Liver (tissue), 9 donors: ENCODE data around the gene KLHL40. TPM values are rescaled to one million over a fixed set of nuclear protein-coding genes. Genes with fewer than 3 reads are reported as not detected.

Experiments
- DNase-seq: peaks from one replicate; pipeline ENCODE4 v3.0.0-alpha.2; 2017; ENCODE audit warnings: low spot score
- H3K27ac ChIP-seq, 2 donors: one replicate each; pipeline ENCODE4 v1.7.0; 2013; ENCODE audit warnings: inconsistent platforms in 2 of 2, low read length in 2 of 2, control low read depth in 1 of 2, low read depth in 1 of 2, mild to moderate bottlenecking in 1 of 2
- H3K27me3 ChIP-seq, 4 donors: one replicate each; pipeline versions ENCODE4 v1.6.1 to v1.7.0; 2013; ENCODE audit warnings: low read length in 3 of 4, inconsistent platforms in 1 of 4, mild to moderate bottlenecking in 1 of 4, moderate library complexity in 1 of 4; ENCODE audit not compliant: control insufficient read depth in 4 of 4, insufficient read depth in 4 of 4
- H3K36me3 ChIP-seq, 4 donors: one replicate each; pipeline versions ENCODE4 v1.6.1 to v1.7.0; 2013; ENCODE audit warnings: low read length in 3 of 4, mild to moderate bottlenecking in 3 of 4, low read depth in 1 of 4, moderate library complexity in 1 of 4; ENCODE audit not compliant: control insufficient read depth in 4 of 4, insufficient read depth in 3 of 4
- H3K4me1 ChIP-seq, 4 donors: one replicate each; pipeline versions ENCODE4 v1.6.1 to v1.7.0; 2013; ENCODE audit warnings: low read length in 3 of 4, mild to moderate bottlenecking in 3 of 4, moderate library complexity in 1 of 4; ENCODE audit not compliant: control insufficient read depth in 4 of 4, insufficient read depth in 4 of 4
- H3K4me3 ChIP-seq, 3 donors: one replicate each; pipeline versions ENCODE4 v1.6.1 to v1.7.0; 2013; ENCODE audit warnings: low read length in 3 of 3, control low read depth in 1 of 3, low read depth in 1 of 3, mild to moderate bottlenecking in 1 of 3
- H3K9ac ChIP-seq, 2 donors: one replicate each; pipeline ENCODE4 v1.7.0; 2013; ENCODE audit warnings: low read length in 2 of 2, mild to moderate bottlenecking in 2 of 2, moderate library complexity in 2 of 2, control low read depth in 1 of 2, low read depth in 1 of 2
- H3K9me3 ChIP-seq, 4 donors: one replicate each; pipeline versions ENCODE4 v1.6.1 to v1.7.0; 2013; ENCODE audit warnings: low read length in 3 of 4; ENCODE audit not compliant: control insufficient read depth in 4 of 4
- EGR1 ChIP-seq, 2 donors: IDR thresholded peaks; 2 replicates each; pipeline ENCODE4 v1.6.1; 2016 to 2018; ENCODE audit warnings: antibody characterized with exemption in 2 of 2, low read depth in 2 of 2
- FOXA1 ChIP-seq: IDR thresholded peaks from 2 replicates; pipeline ENCODE4 v1.6.1; 2016; ENCODE audit warnings: antibody characterized with exemption
- FOXA2 ChIP-seq: IDR thresholded peaks from 2 replicates; pipeline ENCODE4 v1.6.1; 2016; ENCODE audit warnings: antibody characterized with exemption
- HNF4A ChIP-seq, 2 donors: conservative IDR thresholded peaks; 2 replicates each; pipeline ENCODE4 v1.6.1; 2016; ENCODE audit warnings: antibody characterized with exemption in 2 of 2, mild to moderate bottlenecking in 2 of 2
- HNF4G ChIP-seq: IDR thresholded peaks from 2 replicates; pipeline ENCODE4 v1.6.1; 2016; ENCODE audit warnings: antibody characterized with exemption
- JUND ChIP-seq, 2 donors: IDR thresholded peaks; 2 replicates each; pipeline ENCODE4 v1.6.1; 2016; ENCODE audit warnings: antibody characterized with exemption in 2 of 2
- MAX ChIP-seq: IDR thresholded peaks from 2 replicates; pipeline ENCODE4 v1.6.1; 2016; ENCODE audit warnings: antibody characterized with exemption
- NR2F2 ChIP-seq: IDR thresholded peaks from 2 replicates; pipeline ENCODE4 v1.6.1; 2016; ENCODE audit warnings: antibody characterized with exemption
- RAD21 ChIP-seq, 2 donors: IDR thresholded peaks; 2 replicates each; pipeline ENCODE4 v1.6.1; 2016; ENCODE audit warnings: antibody characterized with exemption in 2 of 2, mild to moderate bottlenecking in 2 of 2
- RXRA ChIP-seq, 2 donors: IDR thresholded peaks; 2 replicates each; pipeline ENCODE4 v1.6.1; 2017 to 2018; ENCODE audit warnings: antibody characterized with exemption in 2 of 2, mild to moderate bottlenecking in 1 of 2
- SP1 ChIP-seq: IDR thresholded peaks from 2 replicates; pipeline ENCODE4 v1.6.1; 2018; ENCODE audit warnings: antibody characterized with exemption, mild to moderate bottlenecking
- TAF1 ChIP-seq: conservative IDR thresholded peaks from 2 replicates; pipeline ENCODE4 v1.6.1; 2016; ENCODE audit warnings: antibody characterized with exemption, mild to moderate bottlenecking
- YY1 ChIP-seq: IDR thresholded peaks from 2 replicates; pipeline ENCODE4 v1.6.1; 2016; ENCODE audit warnings: antibody characterized with exemption, mild to moderate bottlenecking
- WGBS: extraction: QIAGEN DNeasy Blood & Tissue Kit; methylation state at CpG from one replicate; pipeline ENCODE4 v1.1.7; 2013; 5-methylcytosine and 5-hydroxymethylcytosine counted together
- polyA plus RNA-seq, 2 donors: library from polyadenylated mRNA; stranded (reverse) in 1 of 2; unstranded in 1 of 2; fragments of 200-250 nt in 1 of 2; fragments of >200 nt in 1 of 2; fragmentation: Nextera tagmentation in 1 of 2; extraction: Ambion mirVana in 1 of 2; gene quantifications; one replicate each; pipeline versions ENCODE4 v1.2.1 to v1.2.3, GENCODE V29; 2013 to 2015
- total RNA-seq, 2 donors: library from RNA; depleted of rRNA; stranded (reverse); fragments of >200 nt; gene quantifications; one replicate each; pipeline ENCODE4 v1.2.3, GENCODE V29; 2014
- TF ChIP-seq, protein P1 (sequence below): fragments of 150-350 bp; IDR thresholded peaks from 2 replicates; pipeline ENCODE4 v1.5.1; 2017; ENCODE audit warnings: improper control_type of control experiment, low read depth, low read length; ENCODE audit not compliant: missing input control
- TF ChIP-seq, protein P2 (sequence below): IDR thresholded peaks from 2 replicates; pipeline ENCODE4 v1.6.1; 2016; ENCODE audit warnings: antibody characterized with exemption
- TF ChIP-seq, protein P3 (sequence below): IDR thresholded peaks from 2 replicates; pipeline ENCODE4 v1.6.1; 2016; ENCODE audit warnings: antibody characterized with exemption
- donor health status: healthy.
- donor health status: healthy.
- donor health status: healthy.
- donor health status: healthy.
- donor health status: healthy.

Gene KLHL40
- total and polyA plus RNA-seq, 4 donors: not detected

GRCh38 chr3:42689421-42690014, 4.2 kb downstream of the KLHL40 start:
- Histone ChIP-seq H3K9me3 (no peaks in the 10 kb centered on the region), H3K27me3 (no peaks in the 10 kb centered on the region), H3K9ac (no peak overlapping the region), H3K27ac (no peak overlapping the region), H3K4me3 (no peak overlapping the region), H3K36me3 (no peaks in the 10 kb centered on the region), H3K4me1 (peaks cover 0 to 2% (median under 1%) of the 10 kb centered on the region in 4 donors)
- WGBS: 72% methylated on average over 9 of the region's 9 CpGs
- TF ChIP-seq YY1 (no peak), HNF4G (no peak), MAX (no peak), TAF1 (no peak), RXRA (IDR thresholded peaks at IDR 0.05) (no peak), RAD21 (IDR thresholded peaks at IDR 0.05) (no peak), FOXA2 (no peak), NR2F2 (no peak), SP1 (no peak), JUND (IDR thresholded peaks at IDR 0.05) (no peak), FOXA1 (no peak)
- TF ChIP-seq, protein P1, sequence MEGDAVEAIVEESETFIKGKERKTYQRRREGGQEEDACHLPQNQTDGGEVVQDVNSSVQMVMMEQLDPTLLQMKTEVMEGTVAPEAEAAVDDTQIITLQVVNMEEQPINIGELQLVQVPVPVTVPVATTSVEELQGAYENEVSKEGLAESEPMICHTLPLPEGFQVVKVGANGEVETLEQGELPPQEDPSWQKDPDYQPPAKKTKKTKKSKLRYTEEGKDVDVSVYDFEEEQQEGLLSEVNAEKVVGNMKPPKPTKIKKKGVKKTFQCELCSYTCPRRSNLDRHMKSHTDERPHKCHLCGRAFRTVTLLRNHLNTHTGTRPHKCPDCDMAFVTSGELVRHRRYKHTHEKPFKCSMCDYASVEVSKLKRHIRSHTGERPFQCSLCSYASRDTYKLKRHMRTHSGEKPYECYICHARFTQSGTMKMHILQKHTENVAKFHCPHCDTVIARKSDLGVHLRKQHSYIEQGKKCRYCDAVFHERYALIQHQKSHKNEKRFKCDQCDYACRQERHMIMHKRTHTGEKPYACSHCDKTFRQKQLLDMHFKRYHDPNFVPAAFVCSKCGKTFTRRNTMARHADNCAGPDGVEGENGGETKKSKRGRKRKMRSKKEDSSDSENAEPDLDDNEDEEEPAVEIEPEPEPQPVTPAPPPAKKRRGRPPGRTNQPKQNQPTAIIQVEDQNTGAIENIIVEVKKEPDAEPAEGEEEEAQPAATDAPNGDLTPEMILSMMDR: no peak
- TF ChIP-seq, protein P2, sequence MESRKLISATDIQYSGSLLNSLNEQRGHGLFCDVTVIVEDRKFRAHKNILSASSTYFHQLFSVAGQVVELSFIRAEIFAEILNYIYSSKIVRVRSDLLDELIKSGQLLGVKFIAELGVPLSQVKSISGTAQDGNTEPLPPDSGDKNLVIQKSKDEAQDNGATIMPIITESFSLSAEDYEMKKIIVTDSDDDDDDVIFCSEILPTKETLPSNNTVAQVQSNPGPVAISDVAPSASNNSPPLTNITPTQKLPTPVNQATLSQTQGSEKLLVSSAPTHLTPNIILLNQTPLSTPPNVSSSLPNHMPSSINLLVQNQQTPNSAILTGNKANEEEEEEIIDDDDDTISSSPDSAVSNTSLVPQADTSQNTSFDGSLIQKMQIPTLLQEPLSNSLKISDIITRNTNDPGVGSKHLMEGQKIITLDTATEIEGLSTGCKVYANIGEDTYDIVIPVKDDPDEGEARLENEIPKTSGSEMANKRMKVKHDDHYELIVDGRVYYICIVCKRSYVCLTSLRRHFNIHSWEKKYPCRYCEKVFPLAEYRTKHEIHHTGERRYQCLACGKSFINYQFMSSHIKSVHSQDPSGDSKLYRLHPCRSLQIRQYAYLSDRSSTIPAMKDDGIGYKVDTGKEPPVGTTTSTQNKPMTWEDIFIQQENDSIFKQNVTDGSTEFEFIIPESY: no peak
- DNase-seq: no peak

DNA sequence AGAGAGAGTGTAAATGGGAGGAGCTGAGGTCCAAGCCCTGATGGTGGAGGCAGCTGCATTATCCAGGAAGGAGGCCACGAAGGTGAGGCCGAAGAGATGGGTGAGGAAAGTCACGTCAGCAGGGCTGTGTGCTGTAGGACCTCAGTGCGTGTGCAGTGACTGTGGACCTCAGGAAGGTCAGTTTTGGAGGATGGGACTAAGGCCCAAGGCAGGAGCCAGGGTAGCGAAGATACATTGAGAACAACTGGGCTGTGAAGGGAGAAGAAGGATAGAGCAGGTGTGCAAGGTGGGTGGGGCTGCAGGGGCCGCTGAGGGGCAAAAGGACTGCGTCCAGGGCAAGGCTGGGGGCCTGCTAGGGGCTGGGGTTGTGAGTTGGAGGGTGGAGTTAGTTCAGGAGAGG, 4.9 kb downstream of the KLHL40 start:
- H3K9ac ChIP-seq: no peak overlapping the region

More for the DNA sequence above, 4.9 kb downstream of the KLHL40 start:
- Histone ChIP-seq H3K9me3 (no peaks in the 10 kb centered on the region), H3K27ac (no peak overlapping the region), H3K27me3 (no peaks in the 10 kb centered on the region), H3K36me3 (no peaks in the 10 kb centered on the region), H3K4me1 (peaks cover 0 to 2% (median under 1%) of the 10 kb centered on the region in 4 donors), H3K4me3 (no peak overlapping the region)
- TF ChIP-seq, protein P3, sequence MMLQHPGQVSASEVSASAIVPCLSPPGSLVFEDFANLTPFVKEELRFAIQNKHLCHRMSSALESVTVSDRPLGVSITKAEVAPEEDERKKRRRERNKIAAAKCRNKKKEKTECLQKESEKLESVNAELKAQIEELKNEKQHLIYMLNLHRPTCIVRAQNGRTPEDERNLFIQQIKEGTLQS: no peak
- TF ChIP-seq EGR1 (IDR thresholded peaks at IDR 0.05; ENCODE audit: low read depth in 2 of 2): no peak
- no peak for TF ChIP-seq JUND (IDR thresholded peaks at IDR 0.05)
- no peak for TF ChIP-seq HNF4A (conservative IDR thresholded peaks at IDR 0.05)
- no peak for TF ChIP-seq YY1
- no peak for TF ChIP-seq RAD21 (IDR thresholded peaks at IDR 0.05)
- TF ChIP-seq FOXA2: no peak
- TF ChIP-seq, protein P1: no peak
- no peak for DNase-seq
- WGBS: 72% methylated on average over 7 of the region's 7 CpGs
